SJSA1 (cell line): ENCODE data around the gene MTPN. TPM values are rescaled to one million over a fixed set of nuclear protein-coding genes. Genes with fewer than 3 reads are reported as not detected.

ENCODE experiments used
- DNase-seq, 2 experiments: peaks; one replicate each; pipeline ENCODE4 v3.0.0-alpha.2; 2015 to 2020; ENCODE audit warnings: low spot score in 2 of 2, low read depth in 1 of 2
- H3K27ac ChIP-seq: fragments of 250-450 bp; sonication (Bioruptor Pico); 2 replicates; pipeline ENCODE4 v1.5.1; 2020; ENCODE audit warnings: mild to moderate bottlenecking, moderate library complexity
- H3K27me3 ChIP-seq: fragments of 250-450 bp; sonication (Bioruptor Pico); replicated peaks from 2 replicates; pipeline ENCODE4 v1.5.1; 2020; ENCODE audit warnings: mild to moderate bottlenecking, moderate library complexity
- H3K36me3 ChIP-seq: fragments of 250-450 bp; sonication (Bioruptor Pico); 2 replicates; pipeline ENCODE4 v1.5.1; 2020; ENCODE audit warnings: mild to moderate bottlenecking
- H3K4me1 ChIP-seq: fragments of 250-450 bp; sonication (Bioruptor Pico); replicated peaks from 2 replicates; pipeline ENCODE4 v1.6.1; 2021; ENCODE audit warnings: mild to moderate bottlenecking
- H3K4me3 ChIP-seq: fragments of 250-450 bp; sonication (Bioruptor Pico); 2 replicates; pipeline ENCODE4 v1.5.1; 2020; ENCODE audit warnings: mild to moderate bottlenecking
- H3K9me3 ChIP-seq: fragments of 250-450 bp; sonication (Bioruptor Pico); replicated peaks from 2 replicates; pipeline ENCODE4 v1.5.1; 2020; ENCODE audit warnings: mild to moderate bottlenecking
- total RNA-seq: library from RNA; depleted of rRNA; stranded (reverse); fragments of >200 nt; shearing (Covaris generic); gene quantifications from 2 replicates; pipeline ENCODE4 v1.2.3, GENCODE V29; 2014; rRNA removed

The MTPN gene
- total RNA-seq, 1 experiment from 2014 or later: 108 TPM

DNA sequence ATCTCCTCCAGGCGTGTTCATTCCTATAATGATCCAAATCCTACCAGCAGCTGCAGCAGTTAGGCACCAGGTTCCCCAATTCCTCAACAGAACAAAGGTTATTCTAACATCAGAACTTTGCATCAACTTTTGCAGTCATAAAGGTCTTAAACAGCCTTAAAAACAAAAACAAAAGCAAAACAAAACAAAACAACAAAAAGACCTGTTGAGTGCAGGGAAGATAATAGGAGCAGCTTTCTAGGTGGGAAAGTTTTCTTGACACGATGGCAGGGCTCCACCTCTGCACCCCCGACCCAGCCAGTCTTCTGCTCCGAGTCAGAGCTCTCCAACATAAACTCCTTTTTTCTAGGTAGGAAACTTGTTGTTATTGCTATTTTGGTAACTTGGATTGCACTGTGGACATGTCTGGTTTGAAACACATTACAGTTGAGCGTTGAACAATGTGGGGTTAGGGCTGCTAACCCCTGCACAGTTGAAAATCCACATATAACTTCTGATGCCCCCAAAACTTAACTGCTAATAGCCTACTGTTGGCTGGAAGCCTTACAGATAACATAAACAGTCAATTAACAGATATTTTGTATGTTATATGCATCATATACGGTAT lies 77.6 kb downstream of the MTPN start:
- H3K4me3 ChIP-seq: no peak overlapping the region
- H3K36me3 ChIP-seq: no peaks in the 10 kb centered on the region
- no peaks in the 10 kb centered on the region for H3K27me3 ChIP-seq
- no peak for DNase-seq
- no peaks in the 10 kb centered on the region for H3K9me3 ChIP-seq
- no peak overlapping the region for H3K27ac ChIP-seq
- no peaks in the 10 kb centered on the region for H3K4me1 ChIP-seq

DNA sequence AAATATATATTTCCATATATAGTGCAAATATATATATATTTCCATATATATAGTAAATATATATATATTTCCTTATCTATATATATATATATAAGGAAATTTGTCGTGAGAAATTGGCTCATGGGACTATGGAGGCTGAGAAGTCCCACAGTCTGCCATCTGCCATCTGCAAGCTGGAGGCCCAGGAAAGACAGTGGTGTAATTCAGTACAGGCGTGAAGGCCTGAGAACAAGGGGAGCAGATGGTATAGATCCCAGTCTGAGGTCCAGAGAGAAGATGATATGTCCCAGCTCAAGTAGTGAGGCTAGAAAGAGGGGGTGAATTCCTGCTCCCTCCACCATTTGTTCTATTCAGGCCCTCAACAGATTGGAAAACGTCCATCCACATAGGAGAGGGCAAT lies 78.9 kb downstream of the MTPN start:
- no peak for DNase-seq
- H3K9me3 ChIP-seq: no peaks in the 10 kb centered on the region
- H3K27ac ChIP-seq: no peak overlapping the region
- no peaks in the 10 kb centered on the region for H3K4me1 ChIP-seq
- H3K27me3 ChIP-seq: no peaks in the 10 kb centered on the region
- H3K4me3 ChIP-seq: no peak overlapping the region
- no peaks in the 10 kb centered on the region for H3K36me3 ChIP-seq

DNA sequence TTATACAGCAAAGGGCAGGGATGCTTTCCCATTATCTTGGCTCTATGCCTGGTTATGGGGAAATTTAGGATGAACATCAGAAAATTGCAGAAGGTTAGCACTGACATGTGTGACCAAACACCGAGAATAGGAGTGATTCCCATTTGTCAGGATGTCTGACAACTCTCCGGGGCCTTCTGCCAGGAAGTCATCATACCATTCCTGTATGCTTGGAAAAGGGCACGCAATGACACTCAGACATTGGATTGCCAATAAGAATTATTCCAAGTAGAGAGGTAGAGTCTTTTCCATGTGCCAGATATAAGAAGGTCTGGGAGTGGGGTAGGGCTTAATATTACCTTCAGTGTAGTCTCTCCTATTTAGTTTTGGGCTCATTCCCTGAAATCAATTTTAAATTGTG lies 82.3 kb downstream of the MTPN start:
- Histone ChIP-seq H3K27me3 (no peaks in the 10 kb centered on the region), H3K36me3 (no peaks in the 10 kb centered on the region), H3K9me3 (0 out of 2 replicates have a peak, but pooled peaks cover 3% of the 10 kb centered on the region), H3K27ac (no peak overlapping the region), H3K4me1 (no peaks in the 10 kb centered on the region), H3K4me3 (no peak overlapping the region)
- no peak for DNase-seq

DNA sequence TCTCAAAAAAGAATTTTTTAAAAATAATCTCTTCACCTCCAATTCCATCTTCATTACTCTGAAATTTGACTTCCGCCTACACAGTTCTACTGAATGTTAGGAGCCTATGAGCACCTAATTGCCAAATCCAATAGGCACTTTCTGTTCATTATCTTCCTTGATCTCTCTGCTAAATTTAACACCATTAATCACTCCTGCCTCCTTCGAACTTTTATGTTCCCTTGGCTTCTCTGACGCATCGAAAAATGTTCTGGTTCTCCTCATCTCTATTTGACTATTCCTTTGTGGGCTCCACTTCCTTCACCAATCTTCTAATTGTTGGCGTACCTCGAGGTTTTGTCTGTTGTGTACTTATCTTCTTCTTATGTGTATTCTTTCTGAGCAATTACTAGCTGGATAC lies 87.3 kb downstream of the MTPN start:
- no peaks in the 10 kb centered on the region for H3K4me1 ChIP-seq
- no peak overlapping the region for H3K27ac ChIP-seq
- H3K9me3 ChIP-seq: 0 out of 2 replicates have a peak, but pooled peaks cover 3% of the 10 kb centered on the region
- no peak overlapping the region for H3K4me3 ChIP-seq
- H3K36me3 ChIP-seq: no peaks in the 10 kb centered on the region
- H3K27me3 ChIP-seq: no peaks in the 10 kb centered on the region
- no peak for DNase-seq

DNA sequence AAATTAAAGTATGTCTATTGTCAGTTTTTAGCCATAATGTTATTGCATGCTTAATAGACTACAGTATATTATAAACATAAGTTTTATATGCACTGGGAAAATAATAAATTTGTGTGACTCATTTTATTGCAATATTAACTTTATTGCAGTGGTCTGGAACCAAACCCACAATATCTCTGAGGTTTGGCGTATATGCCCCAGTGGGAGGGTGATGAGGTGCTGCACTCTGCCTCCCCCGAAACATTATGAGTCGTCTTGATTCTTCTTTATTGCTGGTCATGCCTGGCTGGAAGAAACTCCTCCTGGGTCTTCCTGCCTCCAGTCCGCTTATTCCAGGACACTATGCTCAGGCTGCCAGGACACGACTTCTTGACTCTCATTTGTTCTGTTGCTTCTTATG lies 88.4 kb downstream of the MTPN start:
- no peaks in the 10 kb centered on the region for H3K27me3 ChIP-seq
- H3K4me3 ChIP-seq: no peak overlapping the region
- no peak overlapping the region for H3K27ac ChIP-seq
- DNase-seq: no peak
- H3K4me1 ChIP-seq: no peaks in the 10 kb centered on the region
- no peaks in the 10 kb centered on the region for H3K36me3 ChIP-seq
- H3K9me3 ChIP-seq: 0 out of 2 replicates have a peak, but pooled peaks cover 3% of the 10 kb centered on the region

DNA sequence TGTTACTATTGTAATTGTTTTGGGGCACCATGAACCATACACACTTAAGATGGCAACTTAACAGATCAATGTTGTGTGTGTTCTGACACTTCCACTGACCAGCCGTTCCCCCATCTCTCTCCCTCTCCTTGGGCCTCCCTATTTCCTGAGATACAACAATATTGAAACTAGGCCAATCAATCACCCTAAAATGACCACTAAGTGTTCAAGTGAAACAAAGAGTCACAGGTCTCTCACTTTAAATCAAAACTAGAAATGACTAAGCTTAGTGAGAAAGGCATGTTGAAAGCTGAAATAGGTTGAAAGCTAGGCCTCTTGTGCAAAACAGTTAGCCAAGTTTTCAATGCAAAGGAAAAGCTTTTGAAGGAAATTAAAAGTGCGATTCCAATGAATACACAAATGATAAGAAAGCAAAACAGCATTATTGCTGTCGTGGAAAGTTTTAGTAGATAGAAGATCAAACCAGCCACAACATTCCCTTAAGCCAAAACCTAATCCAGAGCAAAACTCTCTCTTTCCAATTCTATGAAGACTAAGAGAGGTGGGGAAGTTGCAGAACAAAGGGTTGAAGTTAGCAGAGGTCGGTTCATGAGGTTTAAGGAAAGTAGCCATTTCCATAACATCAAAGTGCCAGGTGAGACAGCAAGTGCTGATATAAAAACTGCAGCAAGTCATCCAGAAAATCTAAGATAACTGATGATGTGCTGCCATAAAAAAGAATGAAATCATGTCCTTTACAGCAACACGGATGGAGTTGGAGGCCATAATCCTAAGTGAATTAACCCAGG lies 90.6 kb downstream of the MTPN start:
- no peaks in the 10 kb centered on the region for H3K4me1 ChIP-seq
- no peaks in the 10 kb centered on the region for H3K36me3 ChIP-seq
- H3K9me3 ChIP-seq: 0 out of 2 replicates have a peak, but pooled peaks cover 5% of the 10 kb centered on the region
- no peaks in the 10 kb centered on the region for H3K27me3 ChIP-seq
- no peak overlapping the region for H3K27ac ChIP-seq
- DNase-seq: no peak
- H3K4me3 ChIP-seq: no peak overlapping the region

DNA sequence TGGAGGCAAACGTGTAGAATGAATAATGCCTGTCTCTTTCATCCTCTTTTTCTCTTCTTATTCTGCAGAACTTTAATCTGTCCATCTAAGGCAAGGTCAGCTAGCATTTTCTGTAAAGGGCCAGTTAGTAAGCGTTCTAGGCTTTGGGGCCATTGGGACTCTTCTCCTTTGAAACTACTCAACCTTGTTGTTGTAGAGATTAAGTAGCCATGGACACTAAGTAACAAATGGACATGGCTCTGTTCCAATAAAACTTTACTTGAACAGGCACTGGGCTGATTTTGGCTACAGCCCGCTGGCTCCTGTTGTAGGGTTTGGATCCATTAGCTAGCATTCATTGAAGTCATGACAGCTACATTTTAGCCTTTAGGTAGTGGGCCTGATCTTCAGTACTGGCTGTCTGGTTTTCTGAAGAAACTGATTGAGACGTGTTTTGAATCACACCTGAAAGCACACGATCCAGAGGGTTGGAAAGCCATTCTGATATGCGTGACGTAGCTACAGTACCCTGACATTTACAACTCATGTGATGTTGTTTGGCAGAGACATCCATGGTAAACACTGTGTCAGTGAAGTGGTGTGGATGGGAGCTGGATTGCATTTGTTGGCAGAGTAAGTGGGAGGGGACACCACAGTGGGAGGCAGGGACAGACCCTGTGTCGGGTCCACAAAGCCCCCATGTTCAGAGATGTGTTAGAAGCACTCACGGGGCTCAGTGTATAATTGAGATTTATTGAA lies 92.5 kb downstream of the MTPN start:
- no peaks in the 10 kb centered on the region for H3K36me3 ChIP-seq
- H3K4me3 ChIP-seq: no peak overlapping the region
- no peak overlapping the region for H3K27ac ChIP-seq
- DNase-seq: no peak
- H3K9me3 ChIP-seq: 0 out of 2 replicates have a peak, but pooled peaks cover 2% of the 10 kb centered on the region
- H3K27me3 ChIP-seq: no peaks in the 10 kb centered on the region
- no peaks in the 10 kb centered on the region for H3K4me1 ChIP-seq

DNA sequence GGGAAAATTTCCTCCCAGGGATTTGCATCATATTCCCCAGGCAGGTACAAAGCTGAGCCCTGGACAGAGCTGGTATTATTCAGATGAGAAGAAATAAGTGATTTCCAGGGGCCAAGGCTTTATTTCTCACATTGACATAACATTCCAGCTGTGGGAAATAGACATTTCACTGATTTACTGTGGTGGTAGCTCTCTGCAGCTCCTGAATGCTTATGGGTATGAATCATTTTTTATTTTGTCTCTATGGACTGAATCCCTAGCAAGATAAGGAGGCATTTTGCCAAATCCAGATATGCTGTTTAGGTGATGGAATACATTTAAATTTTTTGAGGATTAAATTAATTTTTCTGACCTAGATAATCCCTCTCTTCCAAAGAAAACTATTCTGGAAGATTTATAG lies 97.9 kb downstream of the MTPN start:
- Histone ChIP-seq H3K36me3 (no peaks in the 10 kb centered on the region), H3K9me3 (0 out of 2 replicates have a peak, but pooled peaks cover 2% of the 10 kb centered on the region), H3K27me3 (no peaks in the 10 kb centered on the region), H3K4me3 (no peak overlapping the region), H3K27ac (no peak overlapping the region), H3K4me1 (no peaks in the 10 kb centered on the region)
- no peak for DNase-seq

DNA sequence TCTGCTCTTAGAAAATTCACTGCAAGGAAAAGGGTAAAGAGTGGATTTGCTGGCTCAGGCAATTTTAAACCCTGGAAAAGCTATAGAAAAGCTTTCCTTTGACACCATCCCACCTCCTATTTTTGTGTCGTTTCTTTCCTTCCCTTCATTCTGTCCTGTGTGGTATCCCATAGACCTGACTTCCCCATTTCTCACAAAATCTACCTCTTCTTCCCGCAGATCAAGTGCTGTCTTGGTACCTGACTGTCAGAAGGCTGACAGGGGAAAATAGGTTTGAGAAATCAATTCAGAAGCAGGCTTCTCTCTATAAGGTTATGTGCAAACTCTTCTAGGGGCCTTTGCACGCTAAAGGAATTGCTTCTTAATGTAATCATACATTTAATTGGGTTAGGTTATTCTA lies 98.9 kb downstream of the MTPN start:
- Histone ChIP-seq H3K36me3 (no peaks in the 10 kb centered on the region), H3K4me3 (no peak overlapping the region), H3K9me3 (0 out of 2 replicates have a peak, but pooled peaks cover 2% of the 10 kb centered on the region), H3K27me3 (no peaks in the 10 kb centered on the region), H3K27ac (no peak overlapping the region), H3K4me1 (no peaks in the 10 kb centered on the region)
- no peak for DNase-seq

DNA sequence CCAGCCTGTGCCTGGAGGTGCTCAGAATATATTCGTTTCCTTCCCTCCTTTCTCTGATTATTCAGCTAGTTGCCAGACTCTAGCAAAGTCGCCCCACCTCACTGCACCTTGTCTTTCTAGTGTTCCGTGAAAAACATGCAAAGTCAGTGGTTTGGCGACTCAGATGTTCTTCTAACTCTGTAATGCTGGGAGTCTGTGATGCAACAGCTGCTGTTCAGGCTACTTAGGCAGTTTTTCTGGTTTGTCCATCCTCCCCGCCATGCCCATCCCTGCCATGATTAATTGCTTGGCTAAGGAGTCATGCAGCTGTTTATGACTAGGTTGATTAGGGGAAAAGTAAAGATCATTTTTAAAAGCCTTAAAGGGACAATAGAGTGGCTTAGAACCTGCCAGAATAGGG lies 99.4 kb downstream of the MTPN start:
- H3K27me3 ChIP-seq: no peaks in the 10 kb centered on the region
- H3K27ac ChIP-seq: no peak overlapping the region
- no peaks in the 10 kb centered on the region for H3K36me3 ChIP-seq

More for the DNA sequence above, 99.4 kb downstream of the MTPN start:
- no peaks in the 10 kb centered on the region for H3K4me1 ChIP-seq
- no peak overlapping the region for H3K4me3 ChIP-seq
- H3K9me3 ChIP-seq: 0 out of 2 replicates have a peak, but pooled peaks cover 2% of the 10 kb centered on the region
- no peak for DNase-seq

Other genes starting within 250 kb of the MTPN start
- not detected in 2 replicates for gene SLC13A4, start 249.2 kb downstream of the MTPN start, total RNA-seq
- 0.18 TPM in 1 of 2 replicates, not detected in the other for gene FAM180A, start 228.5 kb downstream of the MTPN start, total RNA-seq